Activated T-cell treated with anti-CD3 and anti-CD28 coated beads, Interleukin-2, amount 50 U/mL, for 48 hours (primary cell): ENCODE results near the gene NMRAL1.

Source experiments
- DNase-seq, 2 experiments: peaks; one replicate each; pipeline ENCODE4 v3.0.0-alpha.2; 2020

NMRAL1 gene

GRCh38 chr16:4420505-4421105 is 53.8 kb downstream of the NMRAL1 start:
- no peak for DNase-seq

- no peak for DNase-seq
These were observed 54.9 kb downstream of the NMRAL1 start for GRCh38 chr16:4419402-4419959.

- DNase-seq, result peak; percentile 99
These were observed 58.0 kb downstream of the NMRAL1 start, which contains the start of gene CORO7 for GRCh38 chr16:4416200-4417032. CORO7 (minus strand) TSS chr16:4416596; CDS start chr16:4416518, 78 bp downstream.

- peak; percentile 72 to 76 for DNase-seq
These were observed 58.8 kb downstream of the NMRAL1 start for GRCh38 chr16:4415538-4416199.

GRCh38 chr16:4414187-4414917 is 60.1 kb downstream of the NMRAL1 start:
- peak; percentile 87 for DNase-seq

- DNase-seq, result no peak
These were observed 61.6 kb downstream of the NMRAL1 start for GRCh38 chr16:4412854-4413253.

GRCh38 chr16:4412159-4412558 is 62.3 kb downstream of the NMRAL1 start:
- DNase-seq, result no peak
